K562 (cell line): ENCODE results near the gene ZNF236. TPM values are rescaled to one million over a fixed set of nuclear protein-coding genes. Genes with fewer than 3 reads are reported as not detected.

Experiments
- ATAC-seq: fragments of 200-7000 bp; cut with Tn5 transposase; 3 replicates; pipeline ENCODE4 v1.9.1; 2020; ENCODE audit warnings: moderate library complexity
- BruUV-seq: library from RNA; stranded (reverse); fragments of 400-500 nt; replicated peaks from 2 replicates; lab custom pipeline; 2021; lab: Mats Ljungman, UMichigan
- CTCF ChIA-PET: fragments of 300-600 bp; formaldehyde crosslinking; extraction: SDS; loops from one replicate; lab custom pipeline; 2021; ENCODE audit warnings: low intra/inter-chr PET ratio; lab: Yijun Ruan, JAX
- POLR2A ChIA-PET: fragments of 300-600, 350-650 bp; sonication (Branson Sonifier 250); formaldehyde crosslinking; extraction: SDS; loops from one replicate; lab custom pipeline; 2021; ENCODE audit warnings: antibody characterized with exemption, inconsistent platforms; lab: Yijun Ruan, JAX
- DNase-seq, 4 experiments: peaks; one replicate each; pipeline versions ENCODE4 v3.0.0 to v3.0.0-alpha.2; 2011 to 2018; ENCODE audit warnings: low spot score in 3 of 4, mixed read lengths in 3 of 4; ENCODE audit errors: extremely low read depth in 1 of 4
- FAIRE-seq: peaks from 2 replicates; lab custom pipeline; 2011; peaks lifted over from hg19 to GRCh38; lab: Jason Lieb, UNC
- H2AFZ ChIP-seq: 2 replicates; pipeline ENCODE4 v1.6.0; 2011; ENCODE audit warnings: low read depth, low read length, control low read depth, inconsistent platforms
- H3K27ac ChIP-seq: fragments of 200-600 bp; 3 replicates; pipeline ENCODE4 v1.8.0; 2011; ENCODE audit warnings: low read depth, mild to moderate bottlenecking, control low read depth, inconsistent platforms, low read length, moderate library complexity, mixed read lengths; ENCODE audit errors: extremely low read depth
- H3K27me3 ChIP-seq, 2 experiments: fragments of 300-600 bp in 1 of 2; 2 replicates in 1 of 2; 3 replicates in 1 of 2; pipeline versions ENCODE4 v1.6.0 to v1.8.0; 2011; ENCODE audit warnings: inconsistent platforms in 2 of 2, low read length in 2 of 2, mild to moderate bottlenecking in 1 of 2, mixed read lengths in 1 of 2, moderate library complexity in 1 of 2; ENCODE audit not compliant: control insufficient read depth in 2 of 2, insufficient read depth in 2 of 2
- H3K36me3 ChIP-seq: fragments of 300-600 bp; 3 replicates; pipeline ENCODE4 v1.8.0; 2011; ENCODE audit warnings: mild to moderate bottlenecking, low read length, inconsistent platforms; ENCODE audit not compliant: control insufficient read depth, insufficient read depth
- H3K4me1 ChIP-seq, 2 experiments: fragments of 200-600 bp in 1 of 2; replicated peaks in 1 of 2; 2 replicates in 1 of 2; 3 replicates in 1 of 2; pipeline versions ENCODE4 v1.5.1 to v1.8.0; 2011; ENCODE audit warnings: inconsistent platforms in 2 of 2, low read length in 2 of 2, mild to moderate bottlenecking in 1 of 2, mixed read lengths in 1 of 2, moderate library complexity in 1 of 2; ENCODE audit not compliant: control insufficient read depth in 2 of 2, insufficient read depth in 2 of 2
- H3K4me2 ChIP-seq: 2 replicates; pipeline ENCODE4 v1.6.1; 2011; ENCODE audit warnings: low read length, control low read depth, inconsistent platforms, mixed read lengths; ENCODE audit not compliant: insufficient read depth
- H3K4me3 ChIP-seq: fragments of 200-600 bp; sonication (generic), shearing (Covaris generic); 2 replicates; pipeline ENCODE4 v1.5.1; 2016; ENCODE audit warnings: control low read depth, inconsistent platforms
- H3K79me2 ChIP-seq: fragments of 200-600 bp; 3 replicates; pipeline ENCODE4 v1.8.0; 2011; ENCODE audit warnings: low read length, inconsistent platforms; ENCODE audit not compliant: control insufficient read depth, insufficient read depth
- H3K9ac ChIP-seq, 2 experiments: 2 replicates each; pipeline versions ENCODE4 v1.6.0 to v1.6.1; 2011; ENCODE audit warnings: low read depth in 2 of 2, low read length in 2 of 2, control low read depth in 1 of 2, inconsistent platforms in 1 of 2, mild to moderate bottlenecking in 1 of 2, mixed read lengths in 1 of 2; ENCODE audit not compliant: insufficient read depth in 1 of 2
- H3K9me1 ChIP-seq: one replicate; pipeline ENCODE4 v1.6.0; 2011; ENCODE audit warnings: inconsistent platforms, mild to moderate bottlenecking, low read length, moderate library complexity; ENCODE audit not compliant: control insufficient read depth, insufficient read depth
- H3K9me3 ChIP-seq: replicated peaks from 2 replicates; pipeline ENCODE4 v1.5.1; 2011; ENCODE audit warnings: low read depth, low read length, inconsistent platforms; ENCODE audit not compliant: control insufficient read depth, insufficient read depth
- H4K20me1 ChIP-seq: replicated peaks from 2 replicates; pipeline ENCODE4 v1.6.1; 2011; ENCODE audit warnings: low read length, inconsistent platforms, mixed read lengths; ENCODE audit not compliant: control insufficient read depth, insufficient read depth
- ARID3A ChIP-seq: IDR thresholded peaks from 2 replicates; pipeline ENCODE4 v1.6.1; 2012; ENCODE audit warnings: low read depth, low read length, improper control_type of control experiment, borderline replicate concordance
- ATF6 ChIP-seq: sonication (generic); formaldehyde crosslinking; IDR thresholded peaks from 2 replicates; pipeline ENCODE4 v1.4.0; 2020; ENCODE audit warnings: mild to moderate bottlenecking, missing genetic modification reagents
- MYC ChIP-seq, 2 experiments: fragments of 250-450 bp in 1 of 2; sonication (Bioruptor Pico) in 1 of 2; IDR thresholded peaks; 2 replicates each; pipeline versions ENCODE4 v1.5.1 to v1.6.1; 2012 to 2021; ENCODE audit warnings: low read depth in 2 of 2, borderline replicate concordance in 1 of 2, improper control_type of control experiment in 1 of 2, low read length in 1 of 2, mild to moderate bottlenecking in 1 of 2, moderate library complexity in 1 of 2
- SMARCE1 ChIP-seq: fragments of 450-650 bp; IDR thresholded peaks from 2 replicates; pipeline ENCODE4 v1.7.1; 2016; ENCODE audit warnings: mild to moderate bottlenecking
- TFAM ChIP-seq: fragments of 250-450 bp; sonication (Bioruptor Pico); conservative IDR thresholded peaks from 2 replicates; pipeline ENCODE4 v1.5.0; 2021; ENCODE audit warnings: mild to moderate bottlenecking, moderate library complexity
- THAP12 ChIP-seq: fragments of 250-450 bp; sonication (Bioruptor Pico); IDR thresholded peaks from 2 replicates; pipeline ENCODE4 v1.9.0; 2021; ENCODE audit warnings: mild to moderate bottlenecking, inconsistent platforms
- ZC3H4 ChIP-seq: sonication (generic); formaldehyde crosslinking; IDR thresholded peaks from 2 replicates; pipeline ENCODE4 v1.9.0; 2021; ENCODE audit warnings: missing genetic modification reagents, borderline replicate concordance
- ZZZ3 ChIP-seq: fragments of 450-650 bp; IDR thresholded peaks from 2 replicates; pipeline ENCODE4 v1.6.1; 2016; ENCODE audit warnings: antibody characterized with exemption, mild to moderate bottlenecking, moderate library complexity
- WGBS: fragments of 100-300 bp; shearing (Covaris generic); methylation state at CpG from one replicate; pipeline ENCODE4 v1.1.6; 2016; ENCODE audit warnings: low coverage, mixed read lengths; ENCODE audit not compliant: insufficient coverage; ENCODE audit errors: missing lambda C conversion rate; 5-methylcytosine and 5-hydroxymethylcytosine counted together
- in situ Hi-C: fragments of 300-500 bp; cut with MboI; formaldehyde crosslinking; loops from 4 replicates; pipeline ENCODE4 v1.15.0; 2018; ENCODE audit warnings: inconsistent platforms, mixed read lengths
- intact Hi-C: fragments of 100-400 bp; cut with micrococcal nuclease; formaldehyde crosslinking; loops from 2 replicates; pipeline ENCODE4 v1.14.2; 2022
- polyA plus RNA-seq, 8 experiments: library from polyadenylated mRNA; depleted of rRNA in 4 of 8; stranded (reverse) in 5 of 8; unstranded in 3 of 8; fragments of >200 nt; fragmentation: Nextera tagmentation in 2 of 8; fragmentation: Illumina TruSeq in 1 of 8; extraction: Ambion mirVana in 2 of 8; extraction: Trizol in 1 of 8; gene quantifications; 2 replicates each; pipeline versions ENCODE4 v1.2.1 to v1.2.3, GENCODE V29; 2011 to 2014; ENCODE audit warnings: inconsistent platforms in 1 of 8, missing spikeins in 1 of 8
- total RNA-seq, 7 experiments: library from RNA; depleted of rRNA in 6 of 7; stranded (reverse); fragments of >200 nt in 6 of 7; fragmentation: Illumina TruSeq in 2 of 7; extraction: Trizol in 2 of 7; gene quantifications; 2 replicates each; pipeline versions ENCODE4 v1.2.1 to v1.2.3, GENCODE V29; 2011 to 2021; ENCODE audit warnings: low replicate concordance in 1 of 7
- TF ChIP-seq, protein P1 (sequence below): fragments of 450-650 bp; IDR thresholded peaks from 2 replicates; pipeline ENCODE4 v1.6.1; 2017; ENCODE audit warnings: antibody characterized with exemption, mild to moderate bottlenecking

ZNF236 gene
- total and polyA plus RNA-seq, 9 of the 15 experiments (the other 6 are each of a cell fraction or from before 2014, with no cell fraction given): 0.35 to 8.7 (median 3.4) TPM

- Histone ChIP-seq H4K20me1 (no peaks in the 10 kb centered on the region), H3K4me2 (no peak overlapping the region), H3K36me3 (peaks cover 26% of the 10 kb centered on the region), H3K4me1 (no peaks in the 10 kb centered on the region), H3K79me2 (no peaks in the 10 kb centered on the region), H3K27ac (no peak overlapping the region), H3K9me3 (no peaks in the 10 kb centered on the region), H3K9ac (no peak overlapping the region), H3K9me1 (no peaks in the 10 kb centered on the region), H3K4me3 (no peak overlapping the region), H3K27me3 (no peaks in the 10 kb centered on the region), H2AFZ (no peak overlapping the region)
- 78% methylated on average over 6 of the region's 6 CpGs for WGBS
- in situ Hi-C loops (no loop called here), intact Hi-C loops (no loop called here)
- TF ChIP-seq ARID3A: no peak
- no peak for TF ChIP-seq ZC3H4 (CRISPR knock-in tag)
- TF ChIP-seq TFAM (CRISPR knock-in tag): no peak
- no peak for TF ChIP-seq MYC (IDR thresholded peaks at IDR 0.05; ENCODE audit: low read depth, low read length)
- no peak for TF ChIP-seq MYC (CRISPR knock-in tag; IDR thresholded peaks at IDR 0.05; ENCODE audit: borderline replicate concordance, low read depth)
- TF ChIP-seq THAP12 (CRISPR knock-in tag): no peak
- TF ChIP-seq SMARCE1: no peak
- TF ChIP-seq ZZZ3: no peak
- no peak for TF ChIP-seq ATF6 (CRISPR knock-in tag)
- TF ChIP-seq, protein P1, sequence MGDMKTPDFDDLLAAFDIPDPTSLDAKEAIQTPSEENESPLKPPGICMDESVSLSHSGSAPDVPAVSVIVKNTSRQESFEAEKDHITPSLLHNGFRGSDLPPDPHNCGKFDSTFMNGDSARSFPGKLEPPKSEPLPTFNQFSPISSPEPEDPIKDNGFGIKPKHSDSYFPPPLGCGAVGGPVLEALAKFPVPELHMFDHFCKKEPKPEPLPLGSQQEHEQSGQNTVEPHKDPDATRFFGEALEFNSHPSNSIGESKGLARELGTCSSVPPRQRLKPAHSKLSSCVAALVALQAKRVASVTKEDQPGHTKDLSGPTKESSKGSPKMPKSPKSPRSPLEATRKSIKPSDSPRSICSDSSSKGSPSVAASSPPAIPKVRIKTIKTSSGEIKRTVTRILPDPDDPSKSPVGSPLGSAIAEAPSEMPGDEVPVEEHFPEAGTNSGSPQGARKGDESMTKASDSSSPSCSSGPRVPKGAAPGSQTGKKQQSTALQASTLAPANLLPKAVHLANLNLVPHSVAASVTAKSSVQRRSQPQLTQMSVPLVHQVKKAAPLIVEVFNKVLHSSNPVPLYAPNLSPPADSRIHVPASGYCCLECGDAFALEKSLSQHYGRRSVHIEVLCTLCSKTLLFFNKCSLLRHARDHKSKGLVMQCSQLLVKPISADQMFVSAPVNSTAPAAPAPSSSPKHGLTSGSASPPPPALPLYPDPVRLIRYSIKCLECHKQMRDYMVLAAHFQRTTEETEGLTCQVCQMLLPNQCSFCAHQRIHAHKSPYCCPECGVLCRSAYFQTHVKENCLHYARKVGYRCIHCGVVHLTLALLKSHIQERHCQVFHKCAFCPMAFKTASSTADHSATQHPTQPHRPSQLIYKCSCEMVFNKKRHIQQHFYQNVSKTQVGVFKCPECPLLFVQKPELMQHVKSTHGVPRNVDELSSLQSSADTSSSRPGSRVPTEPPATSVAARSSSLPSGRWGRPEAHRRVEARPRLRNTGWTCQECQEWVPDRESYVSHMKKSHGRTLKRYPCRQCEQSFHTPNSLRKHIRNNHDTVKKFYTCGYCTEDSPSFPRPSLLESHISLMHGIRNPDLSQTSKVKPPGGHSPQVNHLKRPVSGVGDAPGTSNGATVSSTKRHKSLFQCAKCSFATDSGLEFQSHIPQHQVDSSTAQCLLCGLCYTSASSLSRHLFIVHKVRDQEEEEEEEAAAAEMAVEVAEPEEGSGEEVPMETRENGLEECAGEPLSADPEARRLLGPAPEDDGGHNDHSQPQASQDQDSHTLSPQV: no peak
- ChIA-PET POLR2A (no interaction called here), CTCF (no interaction called here)
- ATAC-seq (no peak), DNase-seq (no peak), FAIRE-seq (no peak)
- no TSS peak for BruUV-seq
Observed at GRCh38 chr18:76931171-76931570, 108.8 kb downstream of the ZNF236 start.
